Inferior parietal cortex (tissue), 1 donor: ENCODE data around the gene C5orf46.
"Not testable (repeated sequence)": the region's sequence is repeated elsewhere in the genome, so short reads cannot be mapped to it uniquely, and the experiment has no call there.

Source experiments
- DNase-seq: peaks from one replicate; pipeline ENCODE4 v3.0.0-alpha.2; 2016; ENCODE audit errors: extremely low spot score

The C5orf46 gene

DNA sequence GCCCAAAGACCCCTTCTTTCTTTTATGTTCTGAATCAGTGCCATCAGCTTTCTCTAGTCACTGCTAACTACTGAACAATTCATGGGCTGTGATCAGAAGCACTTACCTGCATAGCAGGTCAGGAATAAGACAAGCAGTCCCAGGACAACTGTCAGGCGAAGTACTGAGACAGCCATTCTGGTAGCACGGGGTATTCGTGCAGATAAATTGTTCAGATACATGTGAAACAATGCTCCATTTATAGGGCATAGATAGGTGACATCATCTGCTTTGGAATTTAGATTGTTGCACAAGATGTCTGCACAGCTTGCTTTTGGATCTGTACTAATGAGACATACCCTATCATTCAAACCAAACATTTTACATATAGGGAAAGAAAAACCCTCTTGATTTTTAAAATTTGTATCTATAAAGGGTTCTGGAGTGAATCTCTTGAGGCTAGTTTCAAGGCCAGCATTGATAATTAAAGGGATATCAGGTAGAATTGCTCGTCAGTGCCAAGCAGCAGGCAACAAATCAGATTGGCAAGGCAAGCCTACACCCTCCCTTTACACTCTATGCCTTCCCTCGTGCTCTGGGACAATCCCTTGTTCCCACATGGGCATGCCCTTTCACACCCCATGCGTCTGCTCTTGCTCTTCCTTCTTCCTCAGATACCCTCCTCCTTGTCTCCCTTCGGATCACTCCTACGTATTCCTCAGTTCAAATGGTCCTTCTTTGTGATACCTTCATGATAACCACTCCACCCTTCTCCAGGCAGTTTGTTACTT, at the start of gene C5orf46:
TSS of gene C5orf46 (minus strand) at position 213 of the 770 bp plus-strand sequence. CDS start at position 176, 37 bp downstream.
- DNase-seq, result no peak

- no peak for DNase-seq
These were observed 48.6 kb upstream of the C5orf46 start for GRCh38 chr5:147954971-147955370.

- peak; percentile 71 for DNase-seq
These were observed 43.6 kb upstream of the C5orf46 start for GRCh38 chr5:147949711-147950573.

DNA sequence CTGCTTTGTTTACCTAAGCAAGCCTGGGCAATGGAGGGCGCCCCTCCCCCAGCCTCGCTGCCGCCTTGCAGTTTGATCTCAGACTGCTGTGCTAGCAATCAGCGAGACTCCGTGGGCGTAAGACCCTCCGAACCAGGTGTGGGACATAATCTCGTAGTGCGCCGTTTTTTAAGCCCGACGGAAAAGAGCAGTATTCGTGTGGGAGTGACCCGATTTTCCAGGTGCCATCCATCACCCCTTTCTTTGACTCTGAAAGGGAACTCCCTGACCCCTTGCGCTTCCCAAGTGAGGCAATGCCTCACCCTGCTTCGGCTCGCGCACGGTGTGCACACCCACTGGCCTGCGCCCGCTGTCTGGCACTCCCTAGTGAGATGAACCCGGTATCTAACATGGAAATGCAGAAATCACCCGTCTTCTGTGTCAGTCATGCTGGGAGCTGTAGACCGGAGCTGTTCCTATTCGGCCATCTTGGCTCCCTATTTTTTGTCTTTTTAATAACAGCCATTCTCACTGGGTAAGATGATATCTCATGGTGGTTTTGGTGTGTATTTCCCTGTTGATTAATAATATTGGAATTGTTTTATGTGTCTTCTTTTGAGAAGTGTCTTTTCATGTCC, 40.4 kb upstream of the C5orf46 start:
- DNase-seq, result not testable (repeated sequence)

DNA sequence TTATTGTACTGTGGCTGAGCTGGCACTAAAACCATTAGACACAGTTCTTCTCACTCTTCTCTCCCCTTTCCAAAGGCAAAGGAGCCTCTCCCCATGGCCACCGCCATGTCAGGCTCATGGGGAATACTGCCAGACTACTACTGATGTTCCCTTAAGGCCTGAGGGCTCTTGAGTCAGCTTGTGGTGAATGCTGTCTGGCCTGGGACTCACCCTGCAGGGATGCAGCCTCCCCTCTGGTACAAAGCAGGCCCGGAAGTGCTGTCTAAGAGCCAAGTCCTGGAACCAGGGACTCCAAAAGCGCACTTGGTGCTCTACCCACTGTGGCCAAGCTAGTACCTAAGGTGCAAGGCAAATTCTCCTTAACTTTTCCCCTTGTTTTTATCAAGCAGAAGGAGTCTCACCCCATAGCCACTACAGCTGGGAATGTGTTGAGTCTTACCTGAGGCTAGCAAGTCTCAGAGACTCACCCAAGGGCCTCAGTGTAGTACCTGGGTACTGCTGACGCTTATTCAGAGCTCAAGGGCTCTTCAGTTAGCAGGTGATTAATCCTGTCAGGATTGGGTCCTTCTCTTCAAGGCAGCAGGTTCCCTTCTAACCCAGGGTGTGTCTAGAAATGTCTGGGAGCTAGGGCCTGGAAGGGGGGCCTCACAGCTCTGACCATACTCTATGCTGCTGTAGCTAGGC, 33.2 kb upstream of the C5orf46 start:
- no peak for DNase-seq

DNA sequence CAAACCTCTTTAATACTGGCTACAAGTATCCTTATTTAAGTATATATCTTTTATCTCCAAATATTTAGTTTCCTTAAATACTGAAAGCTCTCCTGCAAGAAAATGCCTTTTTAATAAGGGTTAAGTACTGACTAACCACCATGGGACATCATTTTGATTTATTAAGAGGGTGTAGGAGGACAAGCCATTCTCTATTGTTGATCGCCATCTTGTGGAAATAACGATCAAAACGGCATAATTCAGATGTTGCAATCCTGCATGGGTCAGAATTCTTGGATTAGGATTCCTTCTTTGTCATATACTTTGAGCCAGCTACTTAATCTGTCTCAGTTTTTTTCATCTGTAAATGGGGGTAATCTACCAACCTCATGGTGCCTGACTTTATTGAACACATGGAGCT, 28.7 kb upstream of the C5orf46 start:
- peak; percentile 57 for DNase-seq

- no peak for DNase-seq
These were observed 24.4 kb upstream of the C5orf46 start for GRCh38 chr5:147930769-147931168.

DNA sequence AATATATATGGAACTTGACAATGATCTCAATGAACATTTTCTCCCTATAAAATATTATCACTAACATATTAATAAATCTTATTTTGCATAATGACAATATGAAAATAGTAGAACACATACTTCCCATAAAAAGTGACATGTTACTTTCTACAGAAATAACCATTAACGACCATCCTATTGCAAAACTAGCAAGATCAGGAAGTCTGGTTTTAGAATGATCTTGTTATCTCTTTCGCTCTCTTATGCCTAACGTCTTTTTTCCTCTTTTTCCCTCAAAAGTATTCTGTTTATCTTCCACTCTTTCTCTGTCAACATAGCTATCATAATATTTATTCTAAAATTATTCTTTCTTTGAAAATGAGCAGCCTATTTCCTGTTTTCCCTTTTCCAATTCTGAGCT, 21.6 kb upstream of the C5orf46 start:
- no peak for DNase-seq

DNA sequence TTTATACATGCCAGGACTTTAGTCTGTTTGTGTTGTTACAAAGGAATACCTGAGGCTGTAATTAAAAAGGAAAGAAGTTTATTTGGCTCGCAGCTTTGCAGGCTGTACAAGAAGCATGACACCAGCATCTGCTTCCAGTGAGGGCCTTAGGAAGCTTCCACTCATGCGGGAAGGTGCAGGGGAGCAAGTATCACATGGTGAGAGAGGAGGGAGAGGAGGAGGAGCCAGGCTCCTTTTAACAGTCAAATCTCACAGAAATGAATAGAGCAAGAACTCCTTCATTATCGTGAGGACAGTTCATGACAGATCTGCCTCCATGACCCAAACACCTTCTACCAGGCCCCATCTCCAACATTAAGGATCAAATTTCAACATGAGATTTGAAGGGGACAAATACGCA, 18.7 kb upstream of the C5orf46 start:
- no peak for DNase-seq

DNA sequence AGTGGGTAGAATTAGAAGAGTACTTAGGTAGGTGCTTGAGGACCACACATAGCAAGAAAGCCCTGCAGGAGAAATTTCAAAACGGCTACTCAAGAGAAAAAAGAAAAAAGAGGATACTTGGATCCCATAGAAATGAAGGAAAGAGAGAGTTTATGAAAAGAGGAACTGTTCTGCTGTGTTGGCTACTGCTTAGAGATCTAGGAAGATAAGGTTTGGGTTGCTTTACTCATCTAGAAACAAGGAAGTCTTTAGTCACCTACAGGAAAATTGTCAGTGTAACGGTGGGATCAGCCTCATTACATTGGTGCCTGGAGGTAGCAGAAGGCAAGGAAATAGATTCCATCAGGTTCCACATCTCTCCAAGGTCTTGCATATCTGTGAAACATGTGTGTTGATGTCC, 14.8 kb upstream of the C5orf46 start:
- no peak for DNase-seq

- no peak for DNase-seq
These were observed 14.2 kb upstream of the C5orf46 start for GRCh38 chr5:147920420-147921030.

DNA sequence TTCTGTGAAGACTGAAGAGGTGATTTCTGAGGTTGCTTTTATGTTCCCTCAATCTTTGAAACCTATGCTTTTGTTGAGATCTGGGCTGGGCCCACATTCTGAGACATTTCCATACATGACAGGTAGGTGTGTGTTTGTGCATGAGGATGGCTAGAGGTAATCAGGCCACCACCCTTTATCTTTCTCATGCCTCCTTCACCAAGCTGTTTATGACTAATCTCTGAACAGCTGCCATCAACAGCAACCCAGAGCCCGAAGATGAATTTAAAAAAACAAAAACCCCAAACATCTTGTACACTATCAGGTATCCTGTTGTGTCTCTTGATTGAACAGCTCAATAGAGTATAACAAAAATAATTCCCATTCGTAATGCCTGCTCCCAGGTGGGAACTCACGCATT, 12.6 kb upstream of the C5orf46 start:
- DNase-seq, result no peak

GRCh38 chr5:147918101-147918685, 11.9 kb upstream of the C5orf46 start:
- DNase-seq, result no peak

GRCh38 chr5:147913786-147914185, 7.4 kb upstream of the C5orf46 start:
- no peak for DNase-seq

DNA sequence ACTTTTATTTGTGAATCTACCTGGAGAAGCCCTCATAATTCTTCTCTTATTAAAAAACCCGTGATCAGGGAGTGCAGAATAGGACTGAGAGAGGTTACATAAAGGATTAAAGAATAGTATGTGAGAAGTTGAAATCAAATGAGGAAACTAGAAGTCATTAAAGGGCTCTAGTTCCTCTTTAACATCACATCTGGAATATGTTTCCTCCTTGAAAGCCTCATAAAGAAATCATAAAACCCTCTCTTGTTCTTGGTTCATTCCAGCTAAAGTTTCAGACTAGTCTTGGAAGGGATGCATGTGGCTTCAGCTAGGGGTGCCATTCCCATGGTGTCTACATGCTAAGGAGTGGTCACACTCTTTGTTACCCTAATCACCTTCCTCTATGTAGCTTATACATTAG, 5.7 kb upstream of the C5orf46 start:
- no peak for DNase-seq

GRCh38 chr5:147911427-147911826, 5.1 kb upstream of the C5orf46 start:
- DNase-seq, result peak; percentile 35

DNA sequence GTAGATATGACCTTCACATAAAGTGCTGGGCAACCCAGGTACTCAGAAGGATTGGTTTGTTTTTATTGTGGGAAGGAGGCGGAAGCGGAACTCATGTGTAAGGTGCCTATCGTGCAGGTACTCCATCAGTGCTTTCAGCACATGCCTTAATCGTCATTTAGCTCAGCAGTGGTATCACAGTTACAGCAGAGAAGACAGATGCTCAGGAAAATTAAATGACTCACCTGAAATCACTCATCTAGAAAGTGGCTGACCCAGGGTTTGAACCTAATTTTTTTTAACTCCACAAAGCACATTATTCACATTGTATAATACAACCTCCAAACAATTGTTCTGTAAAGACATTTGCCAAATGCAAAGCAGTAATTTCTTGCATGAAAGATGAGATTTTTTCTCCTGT, 2.2 kb downstream of the C5orf46 start:
- DNase-seq, result no peak

- no peak for DNase-seq
These were observed 3.7 kb downstream of the C5orf46 start for GRCh38 chr5:147902609-147903115.

DNA sequence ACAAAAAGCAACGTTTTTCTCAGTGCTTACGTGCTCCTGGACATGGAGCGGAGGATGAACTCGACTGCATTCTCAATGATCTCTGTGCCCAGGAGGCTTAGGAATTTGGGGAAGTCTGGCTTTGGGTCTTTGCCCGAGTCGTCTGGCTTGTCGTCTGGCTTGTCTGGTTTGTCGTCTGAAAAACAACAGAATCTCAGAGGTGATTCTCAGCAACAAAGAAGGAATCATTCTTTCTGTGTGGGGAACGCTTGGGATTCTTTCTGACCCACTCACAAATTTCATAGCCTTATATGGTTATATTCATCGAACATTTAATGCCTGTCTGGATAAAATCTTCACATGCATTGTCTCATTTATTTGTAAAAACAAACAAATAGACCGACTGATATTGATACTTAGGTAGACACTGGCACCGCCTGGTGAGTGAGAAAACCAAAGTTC, 4.7 kb downstream of the C5orf46 start:
- no peak for DNase-seq

DNA sequence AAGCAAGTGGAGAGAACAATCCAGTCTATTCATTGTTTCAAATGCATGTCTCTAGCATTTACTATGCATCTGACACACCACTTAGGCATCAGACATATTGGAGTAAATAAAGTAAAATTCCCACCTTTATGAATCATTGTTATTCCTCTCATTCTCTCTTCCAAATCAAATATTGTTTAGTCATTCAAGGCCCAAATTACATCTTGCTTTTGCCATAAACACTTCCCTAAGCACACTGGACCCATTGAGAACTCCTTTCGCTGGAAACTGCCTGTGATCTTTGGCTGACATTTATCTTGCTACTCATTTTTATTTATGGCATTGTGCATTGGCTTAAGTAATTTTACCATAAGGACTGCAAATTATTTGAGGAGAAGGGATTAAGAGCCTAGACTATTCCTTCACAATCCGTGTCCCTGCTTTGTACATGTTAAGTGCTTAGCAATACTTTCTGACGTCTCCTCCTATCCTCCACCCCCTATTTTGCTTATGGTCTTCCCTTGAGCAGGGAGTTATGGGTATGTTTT, 7.4 kb downstream of the C5orf46 start:
- no peak for DNase-seq

DNA sequence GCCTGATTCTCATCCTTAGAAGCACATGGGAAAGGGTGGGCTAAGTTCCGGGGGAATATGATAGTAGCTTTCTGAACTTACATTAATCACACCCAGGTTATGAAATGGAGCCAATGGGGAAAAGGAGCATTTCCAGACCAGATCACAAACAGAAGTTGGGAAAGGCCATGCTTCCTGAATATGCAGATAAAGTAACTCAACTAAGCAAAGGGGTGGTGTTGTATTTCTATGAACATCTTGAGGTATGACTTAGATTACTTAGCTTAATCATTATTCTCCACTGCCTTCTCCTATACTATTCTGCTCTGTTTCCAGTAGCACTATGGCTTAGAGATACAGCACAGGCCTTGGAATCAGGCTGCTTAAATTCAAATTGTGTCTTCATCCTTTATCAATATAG, 10.5 kb downstream of the C5orf46 start:
- DNase-seq, result no peak
